HCT116 (cell line): ENCODE data around the gene DAPK2. TPM values are rescaled to one million over a fixed set of nuclear protein-coding genes. Genes with fewer than 3 reads are reported as not detected.

Experiments
- ATAC-seq: fragments of 200-7000 bp; cut with Tn5 transposase; 2 replicates; pipeline ENCODE4 v1.9.1; 2020; ENCODE audit warnings: mild to moderate bottlenecking, moderate library complexity
- BruUV-seq: library from RNA; stranded (reverse); fragments of 400-500 nt; replicated peaks from 2 replicates; lab custom pipeline; 2021; lab: Mats Ljungman, UMichigan
- CTCF ChIA-PET: fragments of 300-600 bp; sonication (Branson Sonifier 250); formaldehyde crosslinking; loops from one replicate; lab custom pipeline; 2021; ENCODE audit warnings: antibody characterized with exemption; lab: Charles Lee
- POLR2A ChIA-PET: fragments of 300-600, 350-600 bp; sonication (Branson Sonifier 250); formaldehyde crosslinking; loops from one replicate; lab custom pipeline; 2021; ENCODE audit warnings: antibody characterized with exemption; lab: Charles Lee
- RAD21 ChIA-PET, 2 experiments: fragments of 300-600 bp; sonication (Branson Sonifier 250); formaldehyde crosslinking; loops; one replicate each; lab custom pipeline; 2023; ENCODE audit warnings: low total read pairs in 2 of 2; ENCODE audit not compliant: uncharacterized antibody in 2 of 2, unreplicated experiment in 2 of 2, low non-redundant PET in 1 of 2; lab: Charles Lee
- DNase-seq: peaks from one replicate; pipeline ENCODE4 v3.0.0-alpha.2; 2010; ENCODE audit warnings: low read depth, low spot score
- H2AFZ ChIP-seq: fragments of 200-600 bp; shearing (Covaris generic), sonication (generic); 2 replicates; pipeline ENCODE4 v1.6.1; 2017; ENCODE audit warnings: low read depth, mixed run types, mixed read lengths, antibody characterized with exemption, low read length; ENCODE audit not compliant: poor library complexity, severe bottlenecking
- H3K27ac ChIP-seq: 2 replicates; pipeline ENCODE4 v1.5.1; 2012; ENCODE audit warnings: low read depth, low read length
- H3K27me3 ChIP-seq: fragments of 200-600 bp; sonication (generic); 2 replicates; pipeline ENCODE4 v1.6.1; 2016; ENCODE audit warnings: mixed run types, low read length, mixed read lengths; ENCODE audit not compliant: insufficient read depth
- H3K36me3 ChIP-seq, 2 experiments: fragments of 200-500 bp in 1 of 2; fragments of 200-600 bp in 1 of 2; sonication (Bioruptor generic) in 1 of 2; sonication (generic) in 1 of 2; 2 replicates each; pipeline versions ENCODE4 v1.5.1 to v1.6.1; 2014 to 2016; ENCODE audit warnings: low read length in 2 of 2, inconsistent platforms in 1 of 2, mixed read lengths in 1 of 2, mixed run types in 1 of 2; ENCODE audit not compliant: insufficient read depth in 2 of 2, control insufficient read depth in 1 of 2
- H3K4me1 ChIP-seq, 2 experiments: fragments of 200-600 bp in 1 of 2; sonication (generic) in 1 of 2; 2 replicates each; pipeline versions ENCODE4 v1.5.1 to v1.6.1; 2012 to 2017; ENCODE audit warnings: low read length in 2 of 2, inconsistent platforms in 1 of 2, mild to moderate bottlenecking in 1 of 2, mixed read lengths in 1 of 2, mixed run types in 1 of 2, moderate library complexity in 1 of 2; ENCODE audit not compliant: insufficient read depth in 2 of 2, control insufficient read depth in 1 of 2
- H3K4me2 ChIP-seq: fragments of 200-600 bp; sonication (generic); 2 replicates; pipeline ENCODE4 v1.6.1; 2017; ENCODE audit warnings: mixed run types, low read length, mixed read lengths
- H3K4me3 ChIP-seq, 2 experiments: fragments of 200-600 bp in 1 of 2; sonication (generic) in 1 of 2; replicated peaks in 1 of 2; 2 replicates each; pipeline ENCODE4 v1.5.1; 2011 to 2016; ENCODE audit warnings: low read length in 2 of 2, control low read depth in 1 of 2, low read depth in 1 of 2, mild to moderate bottlenecking in 1 of 2, mixed read lengths in 1 of 2, mixed run types in 1 of 2
- H3K79me2 ChIP-seq: fragments of 200-600 bp; sonication (generic); 2 replicates; pipeline ENCODE4 v1.6.1; 2017; ENCODE audit warnings: mild to moderate bottlenecking, mixed run types, low read length, moderate library complexity, mixed read lengths; ENCODE audit not compliant: insufficient read depth
- H3K9ac ChIP-seq: fragments of 200-600 bp; sonication (generic); 2 replicates; pipeline ENCODE4 v1.6.1; 2016; ENCODE audit warnings: low read length, mixed read lengths
- H3K9me2 ChIP-seq: fragments of 200-600 bp; sonication (generic), shearing (Covaris generic); 2 replicates; pipeline ENCODE4 v1.6.1; 2017; ENCODE audit warnings: mixed run types, mild to moderate bottlenecking, moderate library complexity; ENCODE audit not compliant: insufficient read depth
- H3K9me3 ChIP-seq, 2 experiments: fragments of 200-500 bp in 1 of 2; fragments of 200-600 bp in 1 of 2; sonication (Bioruptor generic) in 1 of 2; sonication (generic) in 1 of 2; 2 replicates each; pipeline ENCODE4 v1.6.1; 2014 to 2017; ENCODE audit warnings: low read length in 2 of 2, mixed read lengths in 2 of 2, inconsistent platforms in 1 of 2, low read depth in 1 of 2, mild to moderate bottlenecking in 1 of 2, mixed run types in 1 of 2, moderate library complexity in 1 of 2; ENCODE audit not compliant: control insufficient read depth in 1 of 2, insufficient read depth in 1 of 2
- H4K20me1 ChIP-seq: fragments of 200-600 bp; sonication (generic), shearing (Covaris generic); 2 replicates; pipeline ENCODE4 v1.6.1; 2017; ENCODE audit warnings: mixed run types, mild to moderate bottlenecking, moderate library complexity; ENCODE audit not compliant: insufficient read depth
- ATF3 ChIP-seq: IDR thresholded peaks from 2 replicates; pipeline ENCODE4 v1.6.1; 2012
- CBX3 ChIP-seq: IDR thresholded peaks from 2 replicates; pipeline ENCODE4 v1.6.1; 2012; ENCODE audit warnings: low read depth
- CTCF ChIP-seq, 3 experiments: fragments of 200-600 bp in 1 of 3; sonication (generic) in 1 of 3; IDR thresholded peaks in 2 of 3; conservative IDR thresholded peaks in 1 of 3; 2 replicates each; pipeline ENCODE4 v1.5.1; 2012 to 2017; ENCODE audit warnings: low read depth in 2 of 3, low read length in 2 of 3, antibody characterized with exemption in 1 of 3, borderline replicate concordance in 1 of 3, control low read depth in 1 of 3, mild to moderate bottlenecking in 1 of 3, mixed read lengths in 1 of 3, mixed run types in 1 of 3, moderate library complexity in 1 of 3; ENCODE audit not compliant: insufficient read depth in 1 of 3
- EGR1 ChIP-seq: IDR thresholded peaks from 2 replicates; pipeline ENCODE4 v1.6.1; 2012; ENCODE audit warnings: low read depth
- ELF1 ChIP-seq: IDR thresholded peaks from 2 replicates; pipeline ENCODE4 v1.6.1; 2012; ENCODE audit warnings: low read depth, borderline replicate concordance
- EZH2 ChIP-seq: fragments of 200-600 bp; sonication (generic); IDR thresholded peaks from 2 replicates; pipeline ENCODE4 v1.6.1; 2017; ENCODE audit warnings: antibody characterized with exemption, mixed run types
- EZH2phosphoT487 ChIP-seq: fragments of 200-600 bp; IDR thresholded peaks from 2 replicates; pipeline ENCODE4 v1.6.1; 2018; ENCODE audit warnings: antibody characterized with exemption, borderline replicate concordance
- JUND ChIP-seq: IDR thresholded peaks from 2 replicates; pipeline ENCODE4 v1.6.1; 2012
- MAX ChIP-seq: IDR thresholded peaks from 2 replicates; pipeline ENCODE4 v1.6.1; 2012
- POLR2A ChIP-seq: IDR thresholded peaks from 2 replicates; pipeline ENCODE4 v1.7.0; 2011; ENCODE audit warnings: borderline replicate concordance; ENCODE audit not compliant: insufficient read depth, insufficient read length; ENCODE audit errors: extremely low read depth
- POLR2AphosphoS5 ChIP-seq: IDR thresholded peaks from 2 replicates; pipeline ENCODE4 v1.6.1; 2011; ENCODE audit warnings: mild to moderate bottlenecking, low read depth, low read length, moderate library complexity
- RAD21 ChIP-seq: IDR thresholded peaks from 2 replicates; pipeline ENCODE4 v1.6.1; 2012; ENCODE audit warnings: low read depth, mild to moderate bottlenecking
- REST ChIP-seq: IDR thresholded peaks from 2 replicates; pipeline ENCODE4 v1.6.1; 2012; ENCODE audit warnings: low read depth
- SP1 ChIP-seq: IDR thresholded peaks from 2 replicates; pipeline ENCODE4 v1.6.1; 2012; ENCODE audit warnings: low read depth
- SRF ChIP-seq: IDR thresholded peaks from 2 replicates; pipeline ENCODE4 v1.6.1; 2012; ENCODE audit warnings: low read depth
- TCF7L2 ChIP-seq: IDR thresholded peaks from 2 replicates; pipeline ENCODE4 v1.7.0; 2011; ENCODE audit warnings: borderline replicate concordance, inconsistent platforms; ENCODE audit not compliant: insufficient read depth, insufficient read length; ENCODE audit errors: extremely low read depth
- ZBTB33 ChIP-seq: IDR thresholded peaks from 2 replicates; pipeline ENCODE4 v1.6.1; 2011; ENCODE audit warnings: mild to moderate bottlenecking, low read length, moderate library complexity; ENCODE audit not compliant: insufficient replicate concordance; ENCODE audit errors: extremely low read depth
- ZFX ChIP-seq: fragments of 450-650 bp; IDR thresholded peaks from 2 replicates; pipeline ENCODE4 v1.6.1; 2017
- ZNF274 ChIP-seq: fragments of 200-500 bp; sonication (Bioruptor generic); IDR thresholded peaks from 2 replicates; pipeline ENCODE4 v1.6.1; 2014; ENCODE audit warnings: mild to moderate bottlenecking, low read depth, low read length, inconsistent platforms
- intact Hi-C: fragments of 100-400 bp; cut with micrococcal nuclease; formaldehyde crosslinking; loops from 2 replicates; pipeline ENCODE4 v1.10.0; 2022
- total RNA-seq: library from RNA; stranded (reverse); gene quantifications from one replicate; pipeline ENCODE4 v1.2.1, GENCODE V29; 2021; ENCODE audit not compliant: unreplicated experiment

The DAPK2 gene
- total RNA-seq, 1 experiment from 2014 or later = 4.8 TPM

DNA sequence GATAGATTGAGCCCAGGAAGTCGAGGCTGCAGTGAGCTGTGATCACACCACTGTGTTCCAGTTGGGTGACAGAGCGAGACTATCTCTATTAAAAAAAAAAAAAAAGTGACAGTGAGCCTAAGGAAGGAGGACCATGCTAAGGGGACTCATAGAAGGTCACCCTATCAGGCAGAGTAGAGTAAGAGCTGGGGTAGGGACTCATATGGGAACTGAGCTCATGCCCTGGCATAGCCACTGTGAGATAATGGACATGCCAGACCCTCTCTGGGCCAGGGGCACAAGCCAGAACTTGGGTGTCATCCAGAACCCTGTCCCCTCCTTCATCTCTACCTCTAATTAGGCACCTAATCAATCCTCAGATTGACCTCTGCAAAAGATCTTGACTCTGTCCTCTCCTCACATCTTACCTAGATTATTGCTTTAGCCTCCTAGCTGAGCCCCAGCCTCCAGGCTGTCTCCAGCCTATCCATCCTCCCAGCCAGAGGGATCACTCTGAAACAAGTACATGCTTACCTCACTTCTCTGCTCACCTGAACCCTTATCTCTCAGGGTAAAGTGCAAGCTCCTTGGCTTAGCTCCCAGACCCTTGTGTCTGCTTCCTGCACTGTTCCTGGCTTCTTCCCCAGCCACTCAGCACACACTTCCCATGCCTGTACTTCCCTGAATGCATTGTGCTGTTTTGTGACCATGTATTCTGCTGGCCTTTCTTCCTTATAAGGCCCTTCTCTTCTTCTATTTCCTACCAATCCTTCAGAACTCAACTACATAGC is 76.4 kb downstream of the DAPK2 start:
- RAD21 ChIA-PET = no interaction called here
- BruUV-seq = no TSS peak
- H4K20me1 ChIP-seq = no peaks in the 10 kb centered on the region
- no peak overlapping the region for H3K4me3 ChIP-seq
- no peak for DNase-seq
- POLR2A ChIA-PET = no interaction called here
- H3K36me3 ChIP-seq = no peaks in the 10 kb centered on the region
- H3K4me1 ChIP-seq = peaks cover 0 to 7% of the 10 kb centered on the region in 2 experiments; a peak in 2 of 4 replicates
- H3K4me2 ChIP-seq = no peak overlapping the region
- H3K79me2 ChIP-seq = no peaks in the 10 kb centered on the region
- 0 out of 2 replicates have a peak, but pooled peaks cover 3% of the 10 kb centered on the region for H3K9me2 ChIP-seq
- ATAC-seq = no peak
- intact Hi-C loops = no loop called here
- no peak overlapping the region for H3K9ac ChIP-seq
- H3K27me3 ChIP-seq = no peaks in the 10 kb centered on the region
- no peaks in the 10 kb centered on the region for H3K9me3 ChIP-seq
- CTCF ChIA-PET = interaction anchor here (1.2 kb wide), 1 partner anchor 24 kb away, joined by 3 read pairs; no protein-coding TSS in a partner anchor
- H2AFZ ChIP-seq = no peak overlapping the region
- no peak overlapping the region for H3K27ac ChIP-seq
- TF ChIP-seq ZFX = no peak
- no peak for TF ChIP-seq EGR1
- no peak for TF ChIP-seq REST
- no peak for TF ChIP-seq CTCF (IDR thresholded peaks at IDR 0.05 in 2 of 3, conservative IDR thresholded peaks at IDR 0.05 in 1 of 3; ENCODE audit: borderline replicate concordance in 1 of 3, insufficient read depth in 1 of 3, low read depth in 2 of 3, low read length in 2 of 3)
- no peak for TF ChIP-seq RAD21
- TF ChIP-seq JUND = no peak
- TF ChIP-seq SP1 = no peak
- TF ChIP-seq POLR2A = no peak
- TF ChIP-seq EZH2phosphoT487 = no peak
- TF ChIP-seq ELF1 = no peak
- TF ChIP-seq POLR2AphosphoS5 = no peak
- TF ChIP-seq EZH2 = no peak
- TF ChIP-seq ATF3 = no peak
- no peak for TF ChIP-seq ZNF274
- TF ChIP-seq ZBTB33 = no peak
- no peak for TF ChIP-seq TCF7L2
- no peak for TF ChIP-seq CBX3
- TF ChIP-seq MAX = no peak
- no peak for TF ChIP-seq SRF
